Brain pericyte (primary cell): ENCODE results near the gene MKKS.
A peak's percentile ranks its signal among the peaks of the same experiment; 100 is the strongest.

Source experiments
- DNase-seq: peaks from one replicate; pipeline ENCODE4 v3.0.0-alpha.2; 2012; ENCODE audit warnings: low read depth, low spot score

MKKS gene

GRCh38 chr20:10433623-10434466, at the start of gene MKKS:
TSS of gene MKKS (minus strand) at chr20:10434222. CDS start at chr20:10413514, 20,708 bp downstream.
- DNase-seq = peak; percentile 75

GRCh38 chr20:10483691-10484090, 49.7 kb upstream of the MKKS start:
- no peak for DNase-seq

GRCh38 chr20:10481676-10482075, 47.7 kb upstream of the MKKS start:
- no peak for DNase-seq

GRCh38 chr20:10478930-10479329, 44.9 kb upstream of the MKKS start:
- DNase-seq = no peak

GRCh38 chr20:10478205-10478604, 44.2 kb upstream of the MKKS start:
- DNase-seq = no peak

- no peak for DNase-seq
Observed at GRCh38 chr20:10476319-10476724, 42.3 kb upstream of the MKKS start.

- DNase-seq = no peak
Observed at GRCh38 chr20:10475225-10475624, 41.2 kb upstream of the MKKS start.

GRCh38 chr20:10474606-10475184, 40.7 kb upstream of the MKKS start:
- no peak for DNase-seq

GRCh38 chr20:10472871-10473270, 38.8 kb upstream of the MKKS start:
- no peak for DNase-seq

- DNase-seq = no peak
Observed at GRCh38 chr20:10470276-10470675, 36.3 kb upstream of the MKKS start.

- peak; percentile 67 for DNase-seq
Observed at GRCh38 chr20:10469599-10469998, 35.6 kb upstream of the MKKS start.

- no peak for DNase-seq
Observed at GRCh38 chr20:10469056-10469455, 35.0 kb upstream of the MKKS start.

GRCh38 chr20:10468340-10468845, 34.4 kb upstream of the MKKS start:
- DNase-seq = no peak

- no peak for DNase-seq
Observed at GRCh38 chr20:10467681-10468339, 33.8 kb upstream of the MKKS start.

- DNase-seq = no peak
Observed at GRCh38 chr20:10466855-10467254, 32.8 kb upstream of the MKKS start.

GRCh38 chr20:10466325-10466724, 32.3 kb upstream of the MKKS start:
- no peak for DNase-seq

- DNase-seq = no peak
Observed at GRCh38 chr20:10465135-10465534, 31.1 kb upstream of the MKKS start.

GRCh38 chr20:10463622-10464021, 29.6 kb upstream of the MKKS start:
- DNase-seq = no peak

- DNase-seq = no peak
Observed at GRCh38 chr20:10462516-10462915, 28.5 kb upstream of the MKKS start.

GRCh38 chr20:10461495-10461894, 27.5 kb upstream of the MKKS start:
- no peak for DNase-seq

GRCh38 chr20:10454151-10454750, 20.2 kb upstream of the MKKS start:
- no peak for DNase-seq

- DNase-seq = no peak
Observed at GRCh38 chr20:10453241-10453640, 19.2 kb upstream of the MKKS start.
